Left cardiac atrium (tissue), 4 donors: Measurements from ENCODE around the gene NAXD. TPM values are rescaled to one million over a fixed set of nuclear protein-coding genes. Genes with fewer than 3 reads are reported as not detected.
"Not testable (repeated sequence)": the region's sequence is repeated elsewhere in the genome, so short reads cannot be mapped to it uniquely, and the experiment has no call there.

Experiments used
- ATAC-seq, 2 donors: fragments of 200-7000 bp; cut with Tn5 transposase; one replicate each; pipeline ENCODE4 v1.9.1; 2020; ENCODE audit warnings: mild to moderate bottlenecking in 2 of 2, moderate library complexity in 2 of 2
- DNase-seq: peaks from one replicate; pipeline ENCODE4 v3.0.0-alpha.2; 2020
- intact Hi-C, 2 donors: fragments of 100-400 bp; cut with DNase I; formaldehyde crosslinking; loops; one replicate each; pipeline versions ENCODE4 v1.14.1 to v1.15.1; 2022 to 2023
- total RNA-seq, 2 donors: library from RNA; stranded (reverse); fragmentation: NEBNext Ultra II Directional; extraction: Animal tissue kit (Norgen Biotek cat#: 25700); gene quantifications; one replicate each; pipeline ENCODE4 v1.2.1, GENCODE V29; 2021
- donor health status: DM: no; HTN: yes; CAD: no.
- donor health status: DM: no; HTN: yes; CAD: no; lungs with severe emphysema.
- donor health status: DM: yes; HTN: yes; CAD: no.
- donor health status: Dilated cardiomyopathy.

NAXD gene
- total RNA-seq, 2 donors from 2014 or later = 23.7 to 27.0 TPM

- intact Hi-C loops = no loop called here
- no peak for DNase-seq
- ATAC-seq = no peak
Measured at GRCh38 chr13:110624766-110625756, 9.7 kb downstream of the NAXD start.

GRCh38 chr13:110625771-110626321, 10.5 kb downstream of the NAXD start:
- intact Hi-C loops = no loop called here
- ATAC-seq = no peak
- no peak for DNase-seq

GRCh38 chr13:110626521-110626920, 11.2 kb downstream of the NAXD start:
- ATAC-seq (no peak), DNase-seq (no peak)
- intact Hi-C loops = no loop called here

- ATAC-seq = no peak
- intact Hi-C loops = no loop called here
- peak; percentile 1 for DNase-seq
Measured at GRCh38 chr13:110627351-110627750, 12.0 kb downstream of the NAXD start.

GRCh38 chr13:110627761-110628476, 12.6 kb downstream of the NAXD start:
- DNase-seq (peak; percentile 22), ATAC-seq (peak; percentile 18 to 45)
- intact Hi-C loops = no loop called here

- DNase-seq (no peak), ATAC-seq (peak; percentile 59 to 72)
- intact Hi-C loops = no loop called here
Measured at GRCh38 chr13:110628477-110628793, 13.1 kb downstream of the NAXD start.

GRCh38 chr13:110628952-110629701, 13.8 kb downstream of the NAXD start:
- intact Hi-C loops = no loop called here
- DNase-seq (peak; percentile 5), ATAC-seq (no peak)

GRCh38 chr13:110629735-110630134, 14.4 kb downstream of the NAXD start:
- peak; percentile 18 for DNase-seq
- no peak for ATAC-seq
- intact Hi-C loops = no loop called here

- intact Hi-C loops = no loop called here
- DNase-seq = peak; percentile 10
- no peak for ATAC-seq
Measured at GRCh38 chr13:110630566-110631119, 15.3 kb downstream of the NAXD start.

GRCh38 chr13:110632255-110632654, 16.9 kb downstream of the NAXD start:
- intact Hi-C loops, ATAC-seq: not testable (repeated sequence)
- peak; percentile 5 for DNase-seq

GRCh38 chr13:110633776-110634175, 18.4 kb downstream of the NAXD start:
- intact Hi-C loops = no loop called here
- DNase-seq = peak; percentile 3
- no peak for ATAC-seq

GRCh38 chr13:110634558-110634957, 19.2 kb downstream of the NAXD start:
- intact Hi-C loops = no loop called here
- DNase-seq (peak; percentile 13), ATAC-seq (no peak)

GRCh38 chr13:110635405-110636002, 20.2 kb downstream of the NAXD start:
- DNase-seq (peak; percentile 17), ATAC-seq (no peak)
- intact Hi-C loops = no loop called here

GRCh38 chr13:110636053-110636475, 20.7 kb downstream of the NAXD start:
- intact Hi-C loops = no loop called here
- ATAC-seq (no peak), DNase-seq (peak; percentile 20)

- peak; percentile 7 for DNase-seq
- ATAC-seq = no peak
- intact Hi-C loops = no loop called here
Measured at GRCh38 chr13:110636701-110637201, 21.4 kb downstream of the NAXD start.

- ATAC-seq = no peak
- intact Hi-C loops = no loop called here
- DNase-seq = no peak
Measured at GRCh38 chr13:110637275-110637674, 21.9 kb downstream of the NAXD start.

- ATAC-seq (no peak), DNase-seq (no peak)
- intact Hi-C loops = no loop called here
Measured at GRCh38 chr13:110637747-110638146, 22.4 kb downstream of the NAXD start.

- intact Hi-C loops = no loop called here
- ATAC-seq (no peak), DNase-seq (no peak)
Measured at GRCh38 chr13:110638257-110638656, 22.9 kb downstream of the NAXD start.
